ENCODE data around the gene RSRC1.

GRCh38 chr3:158169091-158169491, 59.2 kb downstream of the RSRC1 start:
- TF ChIP-seq CTCF (IDR thresholded peaks at IDR 0.05) = no peak
- TF ChIP-seq POLR2A (IDR thresholded peaks at IDR 0.05) = no peak
